ENCODE results near the gene SH3BGRL3. TPM values are rescaled to one million over a fixed set of nuclear protein-coding genes. Genes with fewer than 3 reads are reported as not detected.
A peak's percentile ranks its signal among the peaks of the same experiment; 100 is the strongest.

SH3BGRL3 gene
- total RNA-seq, 1 experiment from 2014 or later = 307 TPM

GRCh38 chr1:26277719-26278118, 2.2 kb upstream of the SH3BGRL3 start:
- DNase-seq (ENCODE audit: low read depth) = no peak

- peak; percentile 77 for DNase-seq (ENCODE audit: low read depth)
These were observed 1.6 kb upstream of the SH3BGRL3 start for GRCh38 chr1:26278303-26278702.

GRCh38 chr1:26278724-26279455, 996 bp upstream of the SH3BGRL3 start:
- DNase-seq (ENCODE audit: low read depth) = peak; percentile 85

GRCh38 chr1:26280333-26281042, 602 bp downstream of the SH3BGRL3 start:
- peak; percentile 74 for DNase-seq (ENCODE audit: low read depth)

- peak; percentile 32 for DNase-seq (ENCODE audit: low read depth)
These were observed 1.4 kb downstream of the SH3BGRL3 start for GRCh38 chr1:26281091-26281958.

GRCh38 chr1:26281971-26282370, 2.1 kb downstream of the SH3BGRL3 start:
- DNase-seq (ENCODE audit: low read depth) = peak; percentile 38

GRCh38 chr1:26282401-26282918, 2.6 kb downstream of the SH3BGRL3 start:
- no peak for DNase-seq (ENCODE audit: low read depth)

GRCh38 chr1:26283279-26283853, 3.5 kb downstream of the SH3BGRL3 start:
- DNase-seq (ENCODE audit: low read depth) = no peak

GRCh38 chr1:26283871-26284596, 4.1 kb downstream of the SH3BGRL3 start:
- no peak for DNase-seq (ENCODE audit: low read depth)

- DNase-seq (ENCODE audit: low read depth) = peak; percentile 96
These were observed 4.9 kb downstream of the SH3BGRL3 start for GRCh38 chr1:26284597-26285347.

- peak; percentile 25 for DNase-seq (ENCODE audit: low read depth)
These were observed 5.6 kb downstream of the SH3BGRL3 start for GRCh38 chr1:26285366-26286063.

- no peak for DNase-seq (ENCODE audit: low read depth)
These were observed 6.2 kb downstream of the SH3BGRL3 start for GRCh38 chr1:26286064-26286416.

GRCh38 chr1:26287033-26287711, 7.3 kb downstream of the SH3BGRL3 start:
- peak; percentile 20 for DNase-seq (ENCODE audit: low read depth)

GRCh38 chr1:26287811-26288210, 7.9 kb downstream of the SH3BGRL3 start:
- DNase-seq (ENCODE audit: low read depth) = no peak

GRCh38 chr1:26288311-26288941, 8.5 kb downstream of the SH3BGRL3 start:
- no peak for DNase-seq (ENCODE audit: low read depth)

GRCh38 chr1:26289158-26290059, 9.5 kb downstream of the SH3BGRL3 start:
- no peak for DNase-seq (ENCODE audit: low read depth)

GRCh38 chr1:26290122-26290881, 10.4 kb downstream of the SH3BGRL3 start:
- no peak for DNase-seq (ENCODE audit: low read depth)

Measured in RPMI7951 (cell line).